AG04449 (cell line): ENCODE data around the gene THSD4.
A peak's percentile ranks its signal among the peaks of the same experiment; 100 is the strongest.

Experiments
- CTCF ChIA-PET: fragments of 350-600 bp; formaldehyde crosslinking; extraction: SDS; loops from one replicate; lab custom pipeline; 2021; ENCODE audit warnings: antibody characterized with exemption; lab: Yijun Ruan, JAX
- POLR2A ChIA-PET: fragments of 400-600, 350-600 bp; formaldehyde crosslinking; extraction: SDS; loops from one replicate; lab custom pipeline; 2020; ENCODE audit warnings: antibody characterized with exemption, inconsistent platforms; lab: Yijun Ruan, JAX
- DNase-seq: peaks from one replicate; pipeline ENCODE4 v3.0.0-alpha.2; 2010; ENCODE audit warnings: low read depth, low spot score
- H3K4me3 ChIP-seq: 2 replicates; pipeline ENCODE4 v1.5.1; 2011; ENCODE audit warnings: low read depth, mild to moderate bottlenecking, control low read depth, low read length
- CTCF ChIP-seq: IDR thresholded peaks from one replicate; pipeline ENCODE4 v1.5.1; 2011; ENCODE audit warnings: mild to moderate bottlenecking, moderate library complexity, low read length, control low read depth, inconsistent platforms; ENCODE audit not compliant: insufficient read depth; ENCODE audit errors: missing control alignments

Gene THSD4

GRCh38 chr15:71677352-71677751 lies 562.1 kb downstream of the THSD4 start:
- no peak for DNase-seq
- TF ChIP-seq CTCF: no peak
- ChIA-PET POLR2A (no interaction called here), CTCF (interaction anchor here (0.7 to 1.6 kb wide), 3 partner anchors 10 to 233 kb away, joined by 3 to 6 read pairs (median 4); no protein-coding TSS in a partner anchor)
- no peak overlapping the region for H3K4me3 ChIP-seq

GRCh38 chr15:71677766-71678165 lies 562.5 kb downstream of the THSD4 start:
- DNase-seq: no peak
- POLR2A ChIA-PET: no interaction called here
- CTCF ChIA-PET: interaction anchor here (0.7 to 1.6 kb wide), 4 partner anchors 10 to 233 kb away, joined by 3 to 6 read pairs (median 4); no protein-coding TSS in a partner anchor
- TF ChIP-seq CTCF: no peak
- no peak overlapping the region for H3K4me3 ChIP-seq

GRCh38 chr15:71678191-71678590 lies 562.9 kb downstream of the THSD4 start:
- no peak for DNase-seq
- no peak for TF ChIP-seq CTCF
- ChIA-PET CTCF (interaction anchor here (1.1 to 1.6 kb wide), 3 partner anchors 11 to 52 kb away, joined by 3 to 6 read pairs (median 4); no protein-coding TSS in a partner anchor), POLR2A (no interaction called here)
- no peak overlapping the region for H3K4me3 ChIP-seq

GRCh38 chr15:71678605-71679004 lies 563.3 kb downstream of the THSD4 start:
- no peak for DNase-seq
- ChIA-PET POLR2A (no interaction called here), CTCF (interaction anchor here (1.1 to 1.6 kb wide), 3 partner anchors 11 to 52 kb away, joined by 3 to 6 read pairs (median 4); no protein-coding TSS in a partner anchor)
- TF ChIP-seq CTCF: no peak
- no peak overlapping the region for H3K4me3 ChIP-seq

- ChIA-PET POLR2A (no interaction called here), CTCF (interaction anchor here (0.6 to 1.3 kb wide), 3 partner anchors 64 to 238 kb away, joined by 3 to 4 read pairs (median 3); no protein-coding TSS in a partner anchor)
- DNase-seq: no peak
- no peak overlapping the region for H3K4me3 ChIP-seq
- no peak for TF ChIP-seq CTCF
Measured at GRCh38 chr15:71679223-71679792, 564.0 kb downstream of the THSD4 start.

GRCh38 chr15:71679793-71680353 lies 564.6 kb downstream of the THSD4 start:
- H3K4me3 ChIP-seq: no peak overlapping the region
- TF ChIP-seq CTCF: no peak
- ChIA-PET CTCF (interaction anchor here (1.1 to 1.3 kb wide), 2 partner anchors 64 to 237 kb away, joined by 3 to 4 read pairs; no protein-coding TSS in a partner anchor), POLR2A (no interaction called here)
- DNase-seq: peak; percentile 28
